Left lung (tissue), 10 donors: ENCODE results near the gene MIA2. TPM values are rescaled to one million over a fixed set of nuclear protein-coding genes. Genes with fewer than 3 reads are reported as not detected.
"Not testable (repeated sequence)": the region's sequence is repeated elsewhere in the genome, so short reads cannot be mapped to it uniquely, and the experiment has no call there.

Experiments used
- ATAC-seq: fragments of 200-7000 bp; cut with Tn5 transposase; one replicate; pipeline ENCODE4 v1.9.1; 2020; ENCODE audit warnings: moderate library complexity
- DNase-seq, 4 donors: peaks; one replicate each; pipeline ENCODE4 v3.0.0-alpha.2; 2013 to 2020
- H3K27ac ChIP-seq, 2 donors: fragments of 200-600 bp; sonication (generic) in 1 of 2; one replicate each; pipeline versions ENCODE4 v1.5.0 to v1.8.0; 2020 to 2021
- H3K27me3 ChIP-seq, 2 donors: fragments of 200-600 bp; sonication (generic) in 1 of 2; one replicate each; pipeline versions ENCODE4 v1.5.0 to v1.8.0; 2020 to 2021
- H3K36me3 ChIP-seq, 2 donors: fragments of 200-600 bp; sonication (generic) in 1 of 2; one replicate each; pipeline versions ENCODE4 v1.5.0 to v1.8.0; 2020 to 2021
- H3K4me1 ChIP-seq, 2 donors: fragments of 200-600 bp; one replicate each; pipeline ENCODE4 v1.8.0; 2021
- H3K4me3 ChIP-seq, 2 donors: fragments of 200-600 bp; sonication (generic) in 1 of 2; one replicate each; pipeline versions ENCODE4 v1.5.0 to v1.8.0; 2020 to 2021; ENCODE audit warnings: mild to moderate bottlenecking in 1 of 2
- H3K9me3 ChIP-seq, 2 donors: fragments of 200-600 bp; sonication (generic) in 1 of 2; one replicate each; pipeline versions ENCODE4 v1.5.0 to v1.8.0; 2020 to 2021
- intact Hi-C, 2 donors: fragments of 100-400 bp; cut with DNase I; formaldehyde crosslinking; loops; one replicate each; pipeline versions ENCODE4 v1.11.2 to v1.14.2; 2022
- polyA plus RNA-seq, 6 donors: library from polyadenylated mRNA; unstranded; fragments of 120-200 nt; gene quantifications; one replicate each; pipeline ENCODE4 v1.2.1, GENCODE V29; 2013; ENCODE audit not compliant: insufficient read length in 6 of 6
- total RNA-seq, 2 donors: library from RNA; stranded (reverse); fragmentation: NEBNext Ultra II Directional; extraction: Animal tissue kit (Norgen Biotek cat#: 25700); gene quantifications; one replicate each; pipeline ENCODE4 v1.2.1, GENCODE V29; 2021
- TF ChIP-seq, protein P1 (sequence below), 2 donors: fragments of 200-600 bp; sonication (generic) in 1 of 2; IDR thresholded peaks; one replicate each; pipeline versions ENCODE4 v1.5.0 to v1.8.0; 2021; ENCODE audit warnings: antibody characterized with exemption in 2 of 2
- donor health status: DM: no; HTN: yes; CAD: no.
- donor health status: DM: no; HTN: no; CAD: no.

The MIA2 gene
- total and polyA plus RNA-seq, 8 donors, result 18.5 to 35.8 (median 22.3) TPM

- DNase-seq, result no peak
- no peak overlapping the region for H3K4me3 ChIP-seq
- peaks cover 0 to 10% of the 10 kb centered on the region in 2 donors for H3K4me1 ChIP-seq
- no peaks in the 10 kb centered on the region for H3K9me3 ChIP-seq
- intact Hi-C loops, result no loop called here
- ATAC-seq, result no peak
- no peaks in the 10 kb centered on the region for H3K36me3 ChIP-seq
- TF ChIP-seq, protein P1, sequence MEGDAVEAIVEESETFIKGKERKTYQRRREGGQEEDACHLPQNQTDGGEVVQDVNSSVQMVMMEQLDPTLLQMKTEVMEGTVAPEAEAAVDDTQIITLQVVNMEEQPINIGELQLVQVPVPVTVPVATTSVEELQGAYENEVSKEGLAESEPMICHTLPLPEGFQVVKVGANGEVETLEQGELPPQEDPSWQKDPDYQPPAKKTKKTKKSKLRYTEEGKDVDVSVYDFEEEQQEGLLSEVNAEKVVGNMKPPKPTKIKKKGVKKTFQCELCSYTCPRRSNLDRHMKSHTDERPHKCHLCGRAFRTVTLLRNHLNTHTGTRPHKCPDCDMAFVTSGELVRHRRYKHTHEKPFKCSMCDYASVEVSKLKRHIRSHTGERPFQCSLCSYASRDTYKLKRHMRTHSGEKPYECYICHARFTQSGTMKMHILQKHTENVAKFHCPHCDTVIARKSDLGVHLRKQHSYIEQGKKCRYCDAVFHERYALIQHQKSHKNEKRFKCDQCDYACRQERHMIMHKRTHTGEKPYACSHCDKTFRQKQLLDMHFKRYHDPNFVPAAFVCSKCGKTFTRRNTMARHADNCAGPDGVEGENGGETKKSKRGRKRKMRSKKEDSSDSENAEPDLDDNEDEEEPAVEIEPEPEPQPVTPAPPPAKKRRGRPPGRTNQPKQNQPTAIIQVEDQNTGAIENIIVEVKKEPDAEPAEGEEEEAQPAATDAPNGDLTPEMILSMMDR (IDR thresholded peaks at IDR 0.05), result no peak
- no peaks in the 10 kb centered on the region for H3K27me3 ChIP-seq
- H3K27ac ChIP-seq, result no peak overlapping the region
Measured at GRCh38 chr14:39228509-39229221, 5.0 kb upstream of the MIA2 start.

GRCh38 chr14:39229222-39229543 is 4.5 kb upstream of the MIA2 start:
- no peaks in the 10 kb centered on the region for H3K9me3 ChIP-seq
- intact Hi-C loops, result no loop called here
- H3K27me3 ChIP-seq, result no peaks in the 10 kb centered on the region
- H3K4me1 ChIP-seq, result peaks cover 0 to 10% of the 10 kb centered on the region in 2 donors
- ATAC-seq (no peak), DNase-seq (no peak)
- no peak overlapping the region for H3K4me3 ChIP-seq
- no peak overlapping the region for H3K27ac ChIP-seq
- TF ChIP-seq, protein P1 (IDR thresholded peaks at IDR 0.05), result no peak
- H3K36me3 ChIP-seq, result no peaks in the 10 kb centered on the region

DNA sequence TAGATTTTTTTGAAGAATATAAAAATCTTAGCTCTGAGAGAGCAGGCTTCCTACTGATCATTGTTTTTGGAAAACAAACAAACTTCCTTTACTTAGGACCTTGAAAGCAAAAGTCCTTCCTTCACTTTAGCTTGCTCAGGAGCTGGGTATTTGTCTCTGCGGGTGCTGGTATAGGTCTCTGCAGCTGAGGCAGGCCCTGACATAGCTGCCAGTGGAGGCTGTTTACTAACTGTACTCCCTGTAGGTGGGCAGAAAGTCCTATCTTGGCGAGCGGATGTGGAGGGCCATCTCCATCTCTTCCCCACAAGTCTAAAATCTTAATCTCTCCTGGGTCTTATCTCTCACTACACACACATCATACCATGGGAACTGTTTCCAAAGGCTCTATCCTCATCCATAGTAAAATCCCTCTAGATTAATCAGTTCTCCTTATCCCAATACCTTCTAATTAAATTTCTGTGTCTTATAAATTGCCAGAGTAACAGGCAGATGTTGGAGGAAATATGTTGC is 4.1 kb upstream of the MIA2 start:
- Histone ChIP-seq H3K27ac (no peak overlapping the region), H3K4me3 (no peak overlapping the region), H3K4me1 (peaks cover 0 to 10% of the 10 kb centered on the region in 2 donors), H3K9me3 (no peaks in the 10 kb centered on the region), H3K36me3 (no peaks in the 10 kb centered on the region), H3K27me3 (no peaks in the 10 kb centered on the region)
- intact Hi-C loops, result no loop called here
- DNase-seq (no peak), ATAC-seq (no peak)
- TF ChIP-seq, protein P1 (IDR thresholded peaks at IDR 0.05), result no peak

DNA sequence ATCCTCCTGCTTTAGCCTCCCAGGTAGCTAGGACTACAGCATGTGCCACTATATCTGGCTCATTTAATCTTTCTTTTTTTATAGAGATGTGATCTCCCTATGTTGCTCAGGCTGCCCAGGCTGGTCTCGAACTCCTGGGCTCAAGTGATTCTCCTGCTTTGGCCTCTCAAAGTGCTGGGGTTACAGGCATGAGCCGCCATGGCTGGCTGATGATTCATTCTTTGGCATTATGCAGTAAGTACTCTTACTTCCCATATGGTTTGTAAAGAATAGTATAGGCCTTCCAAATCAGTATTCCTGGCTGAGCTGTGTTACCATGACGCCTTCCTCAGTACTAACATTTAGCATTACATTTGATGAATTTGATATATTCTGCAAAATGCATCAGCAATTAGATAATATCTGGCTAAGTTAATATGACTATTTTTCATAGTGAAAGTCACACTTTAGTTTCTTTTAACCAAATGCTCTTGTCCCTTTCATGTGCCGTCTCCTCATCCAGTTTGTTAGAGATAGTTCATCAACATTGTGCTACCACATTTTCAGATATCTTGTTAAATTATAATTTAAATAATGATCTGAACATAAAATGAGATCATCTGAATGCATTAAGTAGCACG is 3.2 kb upstream of the MIA2 start:
- no peaks in the 10 kb centered on the region for H3K27me3 ChIP-seq
- H3K4me1 ChIP-seq, result peaks cover 0 to 10% of the 10 kb centered on the region in 2 donors
- no peak overlapping the region for H3K4me3 ChIP-seq
- no peaks in the 10 kb centered on the region for H3K36me3 ChIP-seq
- H3K9me3 ChIP-seq, result no peaks in the 10 kb centered on the region
- intact Hi-C loops, result no loop called here
- H3K27ac ChIP-seq, result no peak overlapping the region
- DNase-seq, result no peak
- TF ChIP-seq, protein P1 (IDR thresholded peaks at IDR 0.05), result no peak
- no peak for ATAC-seq

GRCh38 chr14:39231751-39232553 is 1.8 kb upstream of the MIA2 start:
- DNase-seq, result peak in 1 of 4 donors; percentile 14
- peak; percentile 38 for ATAC-seq
- H3K36me3 ChIP-seq, H3K9me3 ChIP-seq, H3K27ac ChIP-seq, intact Hi-C loops, H3K4me3 ChIP-seq, H3K27me3 ChIP-seq: not testable (repeated sequence)
- peaks cover 0 to 10% of the 10 kb centered on the region in 2 donors for H3K4me1 ChIP-seq
